Left colon (tissue), 2 donors: Measurements from ENCODE around the gene EXOC6B. TPM values are rescaled to one million over a fixed set of nuclear protein-coding genes. Genes with fewer than 3 reads are reported as not detected.
A peak's percentile ranks its signal among the peaks of the same experiment; 100 is the strongest.
"Not testable (repeated sequence)": the region's sequence is repeated elsewhere in the genome, so short reads cannot be mapped to it uniquely, and the experiment has no call there.

Experiments used
- ATAC-seq: fragments of 200-7000 bp; cut with Tn5 transposase; one replicate; pipeline ENCODE4 v1.9.1; 2020; ENCODE audit warnings: mild to moderate bottlenecking, moderate library complexity
- DNase-seq, 2 donors: peaks; one replicate each; pipeline ENCODE4 v3.0.0-alpha.2; 2020
- intact Hi-C, 2 donors: fragments of 100-400 bp; cut with DNase I in 1 of 2; cut with micrococcal nuclease in 1 of 2; formaldehyde crosslinking; loops; one replicate each; pipeline versions ENCODE4 v1.11.2 to v1.14.0; 2022; cut with DNase I, micrococcal nuclease
- total RNA-seq, 2 donors: library from RNA; stranded (reverse); fragmentation: NEBNext Ultra II Directional; extraction: Animal tissue kit (Norgen Biotek cat#: 25700); gene quantifications; one replicate each; pipeline ENCODE4 v1.2.1, GENCODE V29; 2021
- donor health status: DM: no; HTN: no; CAD: no.
- donor health status: DM: yes; HTN: yes; CAD: no.

Gene EXOC6B
- total RNA-seq, 2 donors from 2014 or later: 23.9 to 37.6 TPM

- intact Hi-C loops: no loop called here
- DNase-seq (no peak), ATAC-seq (no peak)
Measured at GRCh38 chr2:72581560-72582181, 244.2 kb downstream of the EXOC6B start.

GRCh38 chr2:72579591-72580180, 246.1 kb downstream of the EXOC6B start:
- peak; percentile 60 for ATAC-seq
- no peak for DNase-seq
- intact Hi-C loops: loop anchor here in 1 of 2 donors (10.0 kb wide), 1 partner anchor 425 kb away; no protein-coding TSS in a partner anchor

GRCh38 chr2:72576861-72577260, 249.0 kb downstream of the EXOC6B start:
- DNase-seq (no peak), ATAC-seq (no peak)
- intact Hi-C loops: loop anchor here in 1 of 2 donors (10.0 kb wide), 1 partner anchor 422 kb away; no protein-coding TSS in a partner anchor

- intact Hi-C loops: loop anchor here in 1 of 2 donors (10.0 kb wide), 1 partner anchor 422 kb away; no protein-coding TSS in a partner anchor
- DNase-seq: no peak
- no peak for ATAC-seq
Measured at GRCh38 chr2:72576459-72576858, 249.4 kb downstream of the EXOC6B start.

- ATAC-seq: no peak
- intact Hi-C loops: loop anchor here in 1 of 2 donors (10.0 kb wide), 1 partner anchor 420 kb away; no protein-coding TSS in a partner anchor
Measured at GRCh38 chr2:72574886-72575285, 250.9 kb downstream of the EXOC6B start.

GRCh38 chr2:72573232-72573631, 252.6 kb downstream of the EXOC6B start:
- intact Hi-C loops: loop anchor here in 1 of 2 donors (10.0 kb wide), 1 partner anchor 418 kb away; no protein-coding TSS in a partner anchor
- ATAC-seq (no peak), DNase-seq (no peak)

More at GRCh38 chr2:72574886-72575285, 250.9 kb downstream of the EXOC6B start:
- DNase-seq: no peak

- intact Hi-C loops: loop anchor here in 1 of 2 donors (10.0 kb wide), 1 partner anchor 418 kb away; no protein-coding TSS in a partner anchor
- no peak for ATAC-seq
- no peak for DNase-seq
Measured at GRCh38 chr2:72572501-72572900, 253.3 kb downstream of the EXOC6B start.

GRCh38 chr2:72570413-72570812, 255.4 kb downstream of the EXOC6B start:
- ATAC-seq (no peak), DNase-seq (no peak)
- intact Hi-C loops: loop anchor here in 1 of 2 donors (10.0 kb wide), 1 partner anchor 416 kb away; no protein-coding TSS in a partner anchor

- DNase-seq: no peak
- no peak for ATAC-seq
- intact Hi-C loops: no loop called here
Measured at GRCh38 chr2:72562451-72563153, 263.2 kb downstream of the EXOC6B start.

GRCh38 chr2:72561621-72562318, 264.1 kb downstream of the EXOC6B start:
- DNase-seq (no peak), ATAC-seq (no peak)
- intact Hi-C loops: no loop called here

- ATAC-seq: no peak
- intact Hi-C loops: no loop called here
- DNase-seq: no peak
Measured at GRCh38 chr2:72555943-72556342, 269.9 kb downstream of the EXOC6B start.

GRCh38 chr2:72555363-72555762, 270.5 kb downstream of the EXOC6B start:
- DNase-seq, intact Hi-C loops, ATAC-seq: not testable (repeated sequence)

- intact Hi-C loops, ATAC-seq, DNase-seq: not testable (repeated sequence)
Measured at GRCh38 chr2:72554910-72555309, 270.9 kb downstream of the EXOC6B start.

GRCh38 chr2:72554381-72554780, 271.5 kb downstream of the EXOC6B start:
- DNase-seq (no peak), ATAC-seq (no peak)
- intact Hi-C loops: no loop called here

GRCh38 chr2:72548081-72548764, 277.6 kb downstream of the EXOC6B start:
- no peak for ATAC-seq
- no peak for DNase-seq
- intact Hi-C loops: no loop called here

- ATAC-seq (no peak), DNase-seq (no peak)
- intact Hi-C loops: no loop called here
Measured at GRCh38 chr2:72545790-72546189, 280.0 kb downstream of the EXOC6B start.

- DNase-seq (no peak), ATAC-seq (no peak)
- intact Hi-C loops: no loop called here
Measured at GRCh38 chr2:72544554-72544953, 281.3 kb downstream of the EXOC6B start.

- ATAC-seq: no peak
- intact Hi-C loops: no loop called here
- DNase-seq: no peak
Measured at GRCh38 chr2:72543497-72544216, 282.2 kb downstream of the EXOC6B start.
